Mesodermal cell (in vitro differentiated cells): Measurements from ENCODE around the gene MRPL14.
A peak's percentile ranks its signal among the peaks of the same experiment; 100 is the strongest.

Source experiments
- H3K27ac ChIP-seq: 2 replicates; pipeline ENCODE4 v1.7.0; 2013; ENCODE audit warnings: mild to moderate bottlenecking, low read depth, low read length, moderate library complexity; ENCODE audit not compliant: severe bottlenecking
- H3K36me3 ChIP-seq: 2 replicates; pipeline ENCODE4 v1.7.1; 2013; ENCODE audit warnings: mild to moderate bottlenecking, low read length, moderate library complexity; ENCODE audit not compliant: control insufficient read depth, insufficient read depth
- H3K4me1 ChIP-seq: one replicate; pipeline ENCODE4 v1.7.1; 2013; ENCODE audit warnings: mild to moderate bottlenecking, low read length; ENCODE audit not compliant: insufficient read depth, control insufficient read depth, poor library complexity, severe bottlenecking
- H3K4me3 ChIP-seq: 2 replicates; pipeline ENCODE4 v1.7.0; 2013; ENCODE audit warnings: low read length, control low read depth, mild to moderate bottlenecking; ENCODE audit not compliant: insufficient read depth, poor library complexity, severe bottlenecking; ENCODE audit errors: extremely low read depth
- H3K9me3 ChIP-seq: 2 replicates; pipeline ENCODE4 v1.7.1; 2013; ENCODE audit warnings: mild to moderate bottlenecking, low read length, moderate library complexity; ENCODE audit not compliant: control insufficient read depth
- WGBS, 2 experiments: methylation state at CpG; one replicate each; pipeline ENCODE4 v1.1.5; 2013; ENCODE audit warnings: missing lambda C conversion rate in 2 of 2; ENCODE audit not compliant: insufficient coverage in 2 of 2; 5-methylcytosine and 5-hydroxymethylcytosine counted together

MRPL14 gene

GRCh38 chr6:44071670-44072451, 55.4 kb downstream of the MRPL14 start:
- H3K27ac ChIP-seq: no peak overlapping the region
- 93% methylated on average over 5 of the region's 8 CpGs for WGBS, 2 experiments

GRCh38 chr6:44068607-44069296, 58.5 kb downstream of the MRPL14 start:
- Histone ChIP-seq H3K9me3 (no peaks in the 10 kb centered on the region), H3K4me3 (no peak overlapping the region), H3K27ac (no peak overlapping the region), H3K4me1 (peaks cover 22% of the 10 kb centered on the region), H3K36me3 (no peaks in the 10 kb centered on the region)
- WGBS, 2 experiments: 49 to 53% methylated on average over 4 to 5 of the region's 5 CpGs

More at GRCh38 chr6:44071670-44072451, 55.4 kb downstream of the MRPL14 start:
- Histone ChIP-seq H3K36me3 (no peaks in the 10 kb centered on the region), H3K9me3 (no peaks in the 10 kb centered on the region), H3K4me1 (peaks cover 19% of the 10 kb centered on the region), H3K4me3 (no peak overlapping the region)

GRCh38 chr6:44067173-44068139, 59.8 kb downstream of the MRPL14 start:
- Histone ChIP-seq H3K27ac (peak overlapping the region; percentile 43), H3K36me3 (no peaks in the 10 kb centered on the region), H3K4me3 (no peak overlapping the region), H3K9me3 (no peaks in the 10 kb centered on the region), H3K4me1 (peaks cover 19% of the 10 kb centered on the region)
- 75 to 90% methylated on average over 4 of the region's 7 CpGs for WGBS, 2 experiments

- H3K4me3 ChIP-seq: no peak overlapping the region
- no peaks in the 10 kb centered on the region for H3K36me3 ChIP-seq
- WGBS, 2 experiments: 88 to 91% methylated on average over 3 to 6 of the region's 6 CpGs
- peaks cover 26% of the 10 kb centered on the region for H3K4me1 ChIP-seq
- H3K9me3 ChIP-seq: no peaks in the 10 kb centered on the region
- H3K27ac ChIP-seq: peak overlapping the region; percentile 43
Measured at GRCh38 chr6:44066394-44067172, 60.7 kb downstream of the MRPL14 start.

DNA sequence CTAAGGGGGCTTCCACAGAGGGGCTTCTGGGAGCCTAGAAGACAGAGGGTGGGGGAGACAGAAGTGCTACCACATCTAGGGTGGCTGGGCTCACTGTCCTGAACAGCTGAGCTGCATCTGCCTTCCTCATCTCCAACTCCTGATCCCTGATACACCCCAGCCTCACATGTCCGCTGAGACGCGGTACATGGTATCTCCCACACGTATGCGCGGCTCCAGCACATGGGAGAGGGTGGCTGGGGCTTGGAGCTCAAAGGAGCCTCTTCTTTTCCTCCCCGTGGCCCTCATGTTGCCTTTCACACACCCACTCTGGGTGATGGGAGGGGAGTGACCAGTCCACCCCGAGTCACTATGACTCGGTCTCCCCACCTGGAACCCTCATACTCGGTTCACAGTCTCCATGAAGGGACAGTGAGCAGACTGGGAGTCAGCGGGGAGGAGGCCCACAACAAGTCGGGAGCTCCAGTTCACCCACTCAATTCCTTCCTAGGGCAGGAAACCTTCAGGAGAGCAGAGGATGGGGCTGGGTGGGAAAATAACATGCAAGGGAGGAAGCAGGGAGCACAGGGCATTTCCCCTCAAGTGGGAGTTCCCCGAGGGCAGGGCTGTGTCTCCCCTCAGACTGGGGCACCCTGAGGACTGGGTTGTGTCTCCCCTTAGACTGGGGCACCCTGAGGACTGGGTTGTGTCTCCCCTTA, 61.7 kb downstream of the MRPL14 start:
- Histone ChIP-seq H3K9me3 (no peaks in the 10 kb centered on the region), H3K36me3 (no peaks in the 10 kb centered on the region), H3K4me3 (no peak overlapping the region), H3K27ac (no peak overlapping the region), H3K4me1 (peaks cover 26% of the 10 kb centered on the region)
- WGBS, 2 experiments: 83 to 88% methylated on average over 1 to 4 of the region's 13 CpGs

- Histone ChIP-seq H3K27ac (peak overlapping the region; percentile 79), H3K36me3 (no peaks in the 10 kb centered on the region), H3K4me3 (no peak overlapping the region), H3K9me3 (peaks cover 7% of the 10 kb centered on the region), H3K4me1 (peaks cover 26% of the 10 kb centered on the region)
- 93 to 100% methylated on average over 2 of the region's 3 CpGs for WGBS, 2 experiments
Measured at GRCh38 chr6:44064948-44065272, 62.3 kb downstream of the MRPL14 start.

GRCh38 chr6:44064089-44064947, 62.9 kb downstream of the MRPL14 start:
- H3K27ac ChIP-seq: peak overlapping the region; percentile 79
- no peak overlapping the region for H3K4me3 ChIP-seq
- no peaks in the 10 kb centered on the region for H3K36me3 ChIP-seq
- 81 to 88% methylated on average over 14 to 16 of the region's 17 CpGs for WGBS, 2 experiments
- H3K9me3 ChIP-seq: peaks cover 10% of the 10 kb centered on the region
- H3K4me1 ChIP-seq: peaks cover 27% of the 10 kb centered on the region

DNA sequence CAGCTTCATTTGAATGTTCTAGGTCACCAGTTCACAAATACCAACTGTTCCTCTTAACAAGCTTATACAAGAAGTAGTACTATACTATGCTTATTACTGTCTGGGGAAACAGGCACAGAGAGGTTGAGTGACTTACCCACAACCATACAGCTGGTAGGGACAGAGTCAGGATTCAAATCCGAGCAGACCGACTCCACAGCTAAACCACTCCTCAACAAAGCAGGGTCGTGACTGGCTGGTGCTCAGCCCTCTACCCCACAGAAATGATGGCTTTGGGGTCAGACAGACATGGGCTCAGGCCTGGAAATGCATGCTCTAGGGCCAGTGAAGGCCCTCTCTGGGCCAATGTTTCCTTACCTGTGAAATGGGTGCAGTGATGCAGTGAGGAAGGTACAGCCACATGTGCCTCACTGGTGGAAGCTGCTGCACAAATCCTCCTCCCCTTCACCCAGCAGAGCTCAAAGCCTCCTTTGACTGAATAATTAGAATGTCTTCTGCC, 63.6 kb downstream of the MRPL14 start:
- 90 to 92% methylated on average over 3 of the region's 3 CpGs for WGBS, 2 experiments
- H3K36me3 ChIP-seq: no peaks in the 10 kb centered on the region
- H3K9me3 ChIP-seq: peaks cover 10% of the 10 kb centered on the region
- H3K27ac ChIP-seq: peak overlapping the region; percentile 79
- no peak overlapping the region for H3K4me3 ChIP-seq
- H3K4me1 ChIP-seq: peaks cover 34% of the 10 kb centered on the region
